Measurements from ENCODE around the gene MCCC2.

DNA sequence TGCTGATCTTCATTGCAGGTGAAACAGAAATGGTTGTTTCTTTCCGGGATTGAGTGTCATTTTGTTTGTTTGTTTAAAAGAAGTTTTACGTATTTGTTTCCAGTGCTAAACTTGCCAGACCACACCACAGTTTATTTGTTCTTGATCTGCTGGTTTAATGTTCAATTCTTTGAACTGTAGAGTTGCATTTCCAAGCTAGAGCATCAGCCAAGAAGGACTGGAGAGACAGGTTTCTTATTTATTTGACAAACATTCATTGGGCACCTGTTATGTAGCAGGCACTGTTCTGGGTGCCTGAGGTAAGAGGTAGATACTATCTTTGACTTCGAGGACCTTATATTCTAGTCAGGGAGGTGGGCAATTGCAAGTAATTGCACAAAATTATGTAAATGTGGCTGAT lies 45.0 kb downstream of the MCCC2 start:
- TF ChIP-seq CTCF (IDR thresholded peaks at IDR 0.05) (no peak), ZFX (IDR thresholded peaks at IDR 0.05; ENCODE audit: borderline replicate concordance) (no peak)

Measured in 22Rv1 (cell line).